GM19397 (cell line): Measurements from ENCODE around the gene PTPRN2.
"Not testable (repeated sequence)": the region's sequence is repeated elsewhere in the genome, so short reads cannot be mapped to it uniquely, and the experiment has no call there.

Experiments used
- ATAC-seq: cut with Tn5 transposase; IDR thresholded peaks from one replicate; pipeline ENCODE4 v1.9.1; 2021; ENCODE audit warnings: mild to moderate bottlenecking, moderate library complexity; ENCODE audit not compliant: unreplicated experiment

The PTPRN2 gene

GRCh38 chr7:157951300-157952049 is 636.1 kb downstream of the PTPRN2 start:
- no peak for ATAC-seq

DNA sequence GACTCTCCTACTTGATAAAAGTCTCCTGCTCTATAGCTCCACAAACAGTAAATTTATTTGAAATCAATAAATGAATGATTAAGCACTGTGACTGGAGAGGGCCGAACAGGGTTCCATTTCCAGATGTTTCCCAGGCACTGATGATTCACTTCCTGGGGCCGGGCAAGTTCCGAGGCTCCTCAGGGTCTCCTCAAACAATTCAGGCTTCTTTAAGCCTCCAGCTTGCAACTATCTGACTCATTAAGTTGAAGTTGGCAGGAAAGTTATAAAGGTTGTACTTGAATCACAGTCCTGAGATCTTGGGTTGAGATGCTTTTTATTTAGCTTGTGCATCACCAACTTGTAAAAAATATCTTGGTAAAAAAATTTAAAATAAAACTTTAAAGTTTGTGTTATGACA is 637.9 kb downstream of the PTPRN2 start:
- no peak for ATAC-seq

- ATAC-seq = no peak
These were observed 640.1 kb downstream of the PTPRN2 start for GRCh38 chr7:157947504-157947903.

DNA sequence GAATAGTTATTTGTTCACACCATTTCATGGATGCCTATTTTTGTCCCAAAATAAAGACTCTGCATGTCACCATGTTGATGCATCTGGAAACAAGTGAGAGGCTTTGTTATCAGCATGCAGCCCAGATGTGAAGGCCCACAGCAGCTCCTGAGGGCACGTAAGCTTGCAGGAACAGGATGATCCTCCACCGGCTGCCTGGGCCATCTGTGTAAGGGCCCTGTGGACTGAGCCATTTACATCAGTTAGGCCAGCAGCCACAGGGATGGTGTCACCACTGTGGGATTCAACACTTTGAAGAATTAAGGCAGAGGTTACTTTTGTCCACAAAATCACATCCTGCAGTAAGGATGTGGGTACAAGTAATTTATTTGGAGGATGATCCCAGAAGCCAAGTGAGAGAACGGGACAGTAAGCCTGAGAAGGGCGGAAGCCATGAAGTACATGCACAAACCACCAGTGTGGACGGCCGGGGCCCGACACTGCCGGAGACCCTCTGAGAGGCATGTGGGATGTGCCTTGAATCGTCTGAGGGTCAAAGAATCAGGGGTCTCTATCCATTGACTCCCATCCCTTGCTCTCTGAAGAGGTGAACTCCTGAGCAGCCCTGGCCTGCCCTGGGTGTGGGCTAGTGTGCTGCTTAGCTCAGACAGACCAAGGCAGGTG is 641.1 kb downstream of the PTPRN2 start:
- ATAC-seq = no peak

- no peak for ATAC-seq
These were observed 642.2 kb downstream of the PTPRN2 start for GRCh38 chr7:157945401-157945800.

- ATAC-seq = no peak
These were observed 642.8 kb downstream of the PTPRN2 start for GRCh38 chr7:157944734-157945291.

- ATAC-seq = no peak
These were observed 643.6 kb downstream of the PTPRN2 start for GRCh38 chr7:157944051-157944450.

- no peak for ATAC-seq
These were observed 644.1 kb downstream of the PTPRN2 start for GRCh38 chr7:157943561-157943960.

DNA sequence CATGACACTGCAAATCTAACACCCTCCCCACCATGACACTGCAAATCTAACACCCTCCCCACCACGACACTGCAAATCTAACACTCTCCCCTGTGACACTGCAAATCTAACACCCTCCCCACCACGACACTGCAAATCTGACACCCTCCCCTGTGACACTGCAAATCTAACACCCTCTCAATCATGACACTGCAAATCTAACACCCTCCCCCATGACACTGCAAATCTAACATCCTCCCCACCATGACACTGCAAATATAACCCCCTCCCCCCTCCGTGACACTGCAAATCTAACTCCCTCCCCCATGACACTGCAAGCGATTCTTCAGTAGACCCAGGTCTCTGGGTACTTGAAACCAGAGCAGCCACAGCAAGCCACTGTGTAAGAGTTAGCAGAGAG is 646.4 kb downstream of the PTPRN2 start:
- ATAC-seq = no peak

GRCh38 chr7:157940497-157940896 is 647.1 kb downstream of the PTPRN2 start:
- no peak for ATAC-seq

GRCh38 chr7:157938211-157938610 is 649.4 kb downstream of the PTPRN2 start:
- no peak for ATAC-seq

DNA sequence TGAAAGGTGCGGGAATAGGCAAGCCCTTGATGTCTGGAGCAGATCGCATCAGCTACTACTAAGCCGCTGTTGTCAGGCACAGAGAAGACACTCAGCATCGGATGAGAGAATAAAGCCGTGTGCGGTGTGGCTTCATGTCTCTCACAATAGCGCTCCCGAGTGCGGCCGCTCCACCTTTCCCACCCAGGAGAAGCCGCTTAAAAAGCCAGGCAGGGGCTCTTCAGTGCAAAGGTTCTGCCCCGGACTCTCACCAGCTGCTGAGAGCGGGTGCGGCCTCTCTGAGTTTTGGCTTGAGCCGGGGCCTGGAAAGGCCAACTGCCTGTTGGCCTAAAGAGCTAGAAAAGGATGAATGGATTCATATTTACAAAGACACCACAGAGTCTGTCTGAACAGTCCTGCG is 650.2 kb downstream of the PTPRN2 start:
- no peak for ATAC-seq

DNA sequence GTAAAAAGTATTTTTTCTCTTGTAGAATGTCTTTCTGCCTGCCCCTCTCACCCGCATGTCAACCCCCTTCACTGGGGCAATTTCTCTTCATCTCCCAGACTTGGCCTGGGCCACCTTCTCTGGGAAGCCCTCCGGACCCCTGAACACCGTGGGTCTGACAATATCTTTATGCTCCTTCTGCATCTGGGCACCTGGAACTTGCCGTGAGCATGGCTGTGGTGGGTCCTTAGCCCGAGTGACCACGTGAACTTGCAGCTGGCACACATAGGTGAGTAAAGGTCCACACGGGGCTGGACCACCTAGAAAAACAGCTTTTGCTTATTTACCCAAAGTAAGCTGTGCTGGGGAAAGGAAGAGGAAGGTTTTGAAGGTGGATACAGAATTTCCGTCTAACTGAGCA is 650.6 kb downstream of the PTPRN2 start:
- ATAC-seq = no peak

GRCh38 chr7:157935721-157936120 is 651.9 kb downstream of the PTPRN2 start:
- ATAC-seq = not testable (repeated sequence)

- ATAC-seq = not testable (repeated sequence)
These were observed 654.1 kb downstream of the PTPRN2 start for GRCh38 chr7:157933219-157934155.

- no peak for ATAC-seq
These were observed 655.0 kb downstream of the PTPRN2 start for GRCh38 chr7:157932498-157933218.

DNA sequence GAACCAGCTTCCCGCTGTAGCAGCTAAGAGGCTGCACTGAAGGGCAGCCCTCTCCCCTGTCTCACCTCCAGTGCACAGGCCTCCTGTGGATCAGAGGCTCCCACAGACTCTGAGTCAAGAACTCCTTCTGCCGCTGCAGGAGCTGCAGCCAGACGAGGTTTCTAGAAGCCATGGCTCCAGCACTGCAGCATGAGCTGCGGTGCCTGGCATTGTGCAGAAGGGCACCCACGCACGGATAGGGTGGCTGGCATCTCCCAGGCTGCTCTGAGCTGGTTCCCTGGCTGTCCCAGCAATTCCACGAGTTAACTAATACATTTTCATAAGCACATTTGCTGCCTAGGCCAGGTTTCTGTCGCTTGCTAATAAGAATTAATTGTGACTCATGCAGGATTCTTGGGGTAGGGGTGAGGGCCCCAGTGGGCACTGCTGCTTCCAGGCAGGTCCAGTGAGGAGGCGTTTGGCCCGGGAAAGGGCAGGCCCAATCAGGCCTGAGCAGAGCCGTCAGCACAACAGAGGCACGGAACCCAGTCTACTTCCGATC is 656.6 kb downstream of the PTPRN2 start:
- ATAC-seq = no peak

DNA sequence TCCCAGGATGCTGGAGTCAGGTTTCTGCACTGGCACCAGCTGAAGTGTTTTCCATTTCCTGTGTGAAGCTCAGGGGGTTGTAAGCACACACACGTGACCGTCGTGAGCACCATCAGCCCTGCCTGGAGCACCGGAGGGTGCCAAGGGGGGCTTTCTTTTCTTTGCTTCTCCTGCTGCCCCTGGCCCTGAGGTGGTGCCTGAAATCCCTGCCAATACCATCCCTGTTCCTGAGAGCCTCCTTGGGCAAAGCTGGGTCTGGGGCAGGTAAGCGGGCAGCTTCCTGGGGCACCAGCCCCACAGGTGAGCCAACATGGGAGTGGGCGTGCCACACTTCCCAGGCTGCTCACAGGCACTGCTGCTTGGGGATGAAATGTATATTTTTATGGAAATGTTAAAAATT is 657.2 kb downstream of the PTPRN2 start:
- no peak for ATAC-seq

GRCh38 chr7:157929671-157930070 is 658.0 kb downstream of the PTPRN2 start:
- ATAC-seq = no peak

DNA sequence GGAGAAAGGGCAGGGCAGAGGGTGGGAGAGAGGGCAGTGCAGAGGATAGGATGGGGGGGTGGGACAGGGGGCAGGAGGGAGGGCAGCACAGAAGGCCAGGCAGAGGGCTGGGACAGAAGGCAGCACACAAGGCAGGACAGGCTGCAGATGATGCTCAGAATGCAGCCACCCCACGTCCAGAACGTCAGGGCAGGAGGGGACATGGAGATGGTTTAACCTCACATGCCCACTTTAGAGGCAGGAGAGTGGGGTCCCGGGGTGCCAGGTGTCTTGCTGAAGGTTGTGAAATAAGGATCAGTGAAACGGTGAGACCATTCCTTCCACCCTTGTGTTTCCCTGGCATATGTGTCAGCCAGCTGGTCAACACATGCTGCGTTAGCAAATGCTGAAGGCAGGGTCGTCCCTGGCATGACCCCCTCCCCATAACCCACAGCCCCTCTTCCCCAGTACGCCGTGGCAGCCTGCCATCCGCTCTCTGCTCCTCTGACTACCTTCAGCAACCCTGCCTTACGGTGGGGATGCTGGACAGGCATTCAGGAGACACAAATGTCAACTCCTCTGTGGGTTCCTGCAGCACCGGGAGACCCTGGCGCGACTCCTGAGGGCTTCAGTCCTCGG is 658.7 kb downstream of the PTPRN2 start:
- no peak for ATAC-seq
